ENCODE data around the gene ANKRD11. TPM values are rescaled to one million over a fixed set of nuclear protein-coding genes. Genes with fewer than 3 reads are reported as not detected.

Gene ANKRD11
- total and polyA plus RNA-seq, 9 donors, result 52.1 to 188 (median 109) TPM

DNA sequence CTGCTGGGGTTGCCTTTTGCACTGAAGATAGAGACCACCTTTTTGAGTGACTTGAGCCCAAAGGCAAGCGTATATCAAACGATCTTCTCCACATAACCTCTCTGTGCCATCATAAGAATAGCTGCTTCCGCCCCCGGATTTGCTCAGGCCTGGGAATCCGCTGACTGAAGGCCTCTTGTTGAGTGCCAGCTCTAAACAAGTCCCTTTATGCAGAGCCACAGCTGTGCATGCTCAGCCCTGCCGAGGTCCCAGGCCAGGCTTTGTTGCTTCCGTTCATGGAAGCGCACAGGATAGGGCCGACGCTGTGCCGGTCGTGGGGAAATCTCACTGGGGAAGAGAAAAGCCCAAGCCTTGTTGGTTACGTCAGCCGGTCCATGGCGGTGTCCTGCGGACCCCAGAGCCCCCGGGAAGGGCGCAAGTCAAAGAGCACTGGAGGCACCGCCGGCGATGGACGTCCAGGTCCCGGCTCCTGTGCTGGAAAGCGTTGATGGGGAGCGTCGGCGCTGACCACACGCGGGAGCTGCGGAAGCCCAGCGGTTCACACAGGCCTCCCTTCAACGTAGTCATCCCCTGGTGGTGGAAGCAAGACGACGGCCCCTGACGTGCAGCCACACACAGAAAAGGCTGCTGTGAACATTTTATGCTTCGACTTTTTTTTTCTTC, 46.7 kb upstream of the ANKRD11 start:
- intact Hi-C loops (cut with DNase I), result no loop called here
- DNase-seq, result no peak
- Histone ChIP-seq H3K4me3 (no peak overlapping the region), H3K27ac (no peak overlapping the region), H3K27me3 (no peaks in the 10 kb centered on the region), H3K4me1 (ENCODE audit: insufficient read depth) (no peaks in the 10 kb centered on the region), H3K36me3 (no peaks in the 10 kb centered on the region), H3K9me3 (no peaks in the 10 kb centered on the region)
- 81 to 84% (median 82%) methylated on average over 36 of the region's 36 CpGs for WGBS, 3 donors
- no peak for TF ChIP-seq POLR2A (IDR thresholded peaks at IDR 0.05)
- no peak for TF ChIP-seq EP300 (IDR thresholded peaks at IDR 0.05)
- TF ChIP-seq, protein P1, sequence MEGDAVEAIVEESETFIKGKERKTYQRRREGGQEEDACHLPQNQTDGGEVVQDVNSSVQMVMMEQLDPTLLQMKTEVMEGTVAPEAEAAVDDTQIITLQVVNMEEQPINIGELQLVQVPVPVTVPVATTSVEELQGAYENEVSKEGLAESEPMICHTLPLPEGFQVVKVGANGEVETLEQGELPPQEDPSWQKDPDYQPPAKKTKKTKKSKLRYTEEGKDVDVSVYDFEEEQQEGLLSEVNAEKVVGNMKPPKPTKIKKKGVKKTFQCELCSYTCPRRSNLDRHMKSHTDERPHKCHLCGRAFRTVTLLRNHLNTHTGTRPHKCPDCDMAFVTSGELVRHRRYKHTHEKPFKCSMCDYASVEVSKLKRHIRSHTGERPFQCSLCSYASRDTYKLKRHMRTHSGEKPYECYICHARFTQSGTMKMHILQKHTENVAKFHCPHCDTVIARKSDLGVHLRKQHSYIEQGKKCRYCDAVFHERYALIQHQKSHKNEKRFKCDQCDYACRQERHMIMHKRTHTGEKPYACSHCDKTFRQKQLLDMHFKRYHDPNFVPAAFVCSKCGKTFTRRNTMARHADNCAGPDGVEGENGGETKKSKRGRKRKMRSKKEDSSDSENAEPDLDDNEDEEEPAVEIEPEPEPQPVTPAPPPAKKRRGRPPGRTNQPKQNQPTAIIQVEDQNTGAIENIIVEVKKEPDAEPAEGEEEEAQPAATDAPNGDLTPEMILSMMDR (IDR thresholded peaks at IDR 0.05), result no peak

DNA sequence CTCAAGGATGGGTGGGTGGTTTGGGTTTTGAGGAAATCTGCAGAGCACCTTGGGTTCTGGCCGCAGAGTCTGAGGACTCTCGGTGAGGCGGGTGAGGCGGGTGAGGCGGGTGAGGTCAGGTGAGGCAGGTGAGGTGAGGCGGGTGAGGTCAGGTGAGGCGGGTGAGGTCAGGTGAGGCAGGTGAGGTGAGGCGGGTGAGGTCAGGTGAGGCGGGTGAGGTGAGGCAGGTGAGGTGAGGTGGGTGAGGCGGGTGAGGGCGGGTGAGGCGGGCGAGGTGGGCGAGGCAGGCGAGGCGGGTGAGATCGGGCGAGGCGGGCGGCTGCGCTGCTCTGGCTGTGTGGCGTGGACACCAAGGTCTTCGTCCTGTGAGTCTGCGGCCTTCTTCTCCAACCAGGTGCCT, 46.0 kb upstream of the ANKRD11 start:
- Histone ChIP-seq H3K9me3 (no peaks in the 10 kb centered on the region), H3K4me1 (ENCODE audit: insufficient read depth) (no peaks in the 10 kb centered on the region), H3K4me3 (no peak overlapping the region), H3K27ac (no peak overlapping the region), H3K27me3 (no peaks in the 10 kb centered on the region), H3K36me3 (no peaks in the 10 kb centered on the region)
- TF ChIP-seq, protein P1 (IDR thresholded peaks at IDR 0.05), result no peak
- TF ChIP-seq EP300 (IDR thresholded peaks at IDR 0.05) (no peak), POLR2A (IDR thresholded peaks at IDR 0.05) (no peak)
- DNase-seq, result no peak
- intact Hi-C loops (cut with DNase I), result no loop called here
- 93 to 94% (median 94%) methylated on average over 22 to 24 of the region's 24 CpGs for WGBS, 3 donors

DNA sequence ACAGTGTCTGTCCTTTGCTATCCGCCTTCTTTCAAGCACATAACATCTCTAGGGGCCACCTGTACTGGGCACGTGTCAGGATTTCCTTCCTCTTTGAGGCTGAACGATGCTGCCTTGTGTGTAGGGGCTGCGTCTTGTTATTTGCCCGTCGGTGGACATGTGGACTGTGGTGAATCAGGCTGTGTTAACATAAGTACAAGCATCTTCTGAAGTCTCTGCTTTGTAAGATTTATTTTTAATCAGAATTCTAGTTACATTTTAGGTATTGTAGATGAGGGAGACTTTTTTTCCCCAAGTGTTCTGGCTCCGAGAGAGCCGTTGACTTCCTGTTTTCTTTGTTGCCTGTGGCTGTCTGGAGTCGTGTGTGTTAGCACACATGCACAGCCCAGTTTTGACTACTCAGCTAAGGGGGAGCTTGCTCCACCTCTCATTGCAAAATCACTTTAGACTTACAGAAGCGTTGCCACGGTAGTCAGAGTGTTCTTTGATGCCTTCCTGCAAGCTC, 43.9 kb upstream of the ANKRD11 start:
- no peak for DNase-seq
- Histone ChIP-seq H3K4me3 (no peak overlapping the region), H3K27ac (no peak overlapping the region), H3K4me1 (ENCODE audit: insufficient read depth) (no peaks in the 10 kb centered on the region), H3K27me3 (no peaks in the 10 kb centered on the region), H3K9me3 (no peaks in the 10 kb centered on the region), H3K36me3 (no peaks in the 10 kb centered on the region)
- TF ChIP-seq POLR2A (IDR thresholded peaks at IDR 0.05) (no peak), EP300 (IDR thresholded peaks at IDR 0.05) (no peak)
- TF ChIP-seq, protein P1 (IDR thresholded peaks at IDR 0.05), result no peak
- 61 to 71% (median 64%) methylated on average over 11 of the region's 11 CpGs for WGBS, 3 donors
- intact Hi-C loops (cut with DNase I), result no loop called here

DNA sequence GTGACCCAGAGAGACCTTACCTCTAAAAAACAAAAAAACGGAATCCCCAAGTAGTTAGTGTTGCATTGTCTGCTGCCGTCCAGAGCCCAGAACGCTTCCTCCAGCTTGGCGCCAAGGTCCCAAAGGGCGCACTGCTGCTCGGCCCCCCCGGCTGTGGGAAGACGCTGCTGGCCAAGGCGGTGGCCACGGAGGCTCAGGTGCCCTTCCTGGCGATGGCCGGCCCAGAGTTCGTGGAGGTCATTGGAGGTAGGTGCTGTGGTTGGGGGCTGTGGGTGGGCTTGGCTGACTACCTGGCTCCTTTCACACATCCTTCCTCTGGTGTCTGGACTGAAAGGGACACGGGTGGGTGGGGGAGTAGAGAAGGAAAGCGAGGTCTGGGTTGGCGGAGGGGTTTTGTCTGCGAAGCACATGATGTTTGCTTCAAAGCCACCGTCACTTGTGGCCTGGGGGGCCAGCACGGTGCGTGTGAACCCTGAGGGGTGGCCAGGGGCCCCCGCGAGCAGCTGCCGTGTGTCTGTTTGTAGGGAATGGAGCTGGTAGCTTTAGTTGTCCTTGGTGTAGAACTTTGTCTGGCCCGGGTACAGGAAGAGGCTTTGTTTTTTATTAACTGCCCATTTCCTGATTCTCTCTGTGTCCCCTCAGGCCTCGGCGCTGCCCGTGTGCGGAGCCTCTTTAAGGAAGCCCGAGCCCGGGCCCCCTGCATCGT, 41.6 kb upstream of the ANKRD11 start:
- Histone ChIP-seq H3K27me3 (no peaks in the 10 kb centered on the region), H3K36me3 (no peaks in the 10 kb centered on the region), H3K4me1 (ENCODE audit: insufficient read depth) (no peaks in the 10 kb centered on the region), H3K4me3 (no peak overlapping the region), H3K9me3 (no peaks in the 10 kb centered on the region), H3K27ac (no peak overlapping the region)
- WGBS, 3 donors, result 86 to 93% (median 89%) methylated on average over 31 of the region's 31 CpGs
- no peak for DNase-seq
- intact Hi-C loops (cut with DNase I), result no loop called here
- TF ChIP-seq EP300 (IDR thresholded peaks at IDR 0.05), result no peak
- TF ChIP-seq, protein P1 (IDR thresholded peaks at IDR 0.05), result no peak
- no peak for TF ChIP-seq POLR2A (IDR thresholded peaks at IDR 0.05)
